ENCODE results near the gene HPN. TPM values are rescaled to one million over a fixed set of nuclear protein-coding genes. Genes with fewer than 3 reads are reported as not detected.

HPN gene
- total and polyA plus RNA-seq, 2 experiments from 2014 or later, result 14.0 to 17.4 TPM

GRCh38 chr19:35038623-35039512 lies 2.7 kb upstream of the HPN start:
- Histone ChIP-seq H3K4me2 (peak overlapping the region; percentile 94), H3K4me1 (ENCODE audit: insufficient read depth) (peaks cover 29% of the 10 kb centered on the region), H3K4me3 (peak overlapping the region; percentile 74), H3F3A (replicated peaks; ENCODE audit: low read depth) (peaks cover 6% of the 10 kb centered on the region; the same call in 1 of the 2 replicates), H3K9me2 (ENCODE audit: insufficient read depth) (no peaks in the 10 kb centered on the region), H3K79me2 (replicated peaks; ENCODE audit: insufficient read depth) (peaks cover 10% of the 10 kb centered on the region; the same call in 1 of the 2 replicates), H2AFZ (peak overlapping the region; percentile 78), H3K27ac (ENCODE audit: low read depth) (no peak overlapping the region), H3K27me3 (ENCODE audit: insufficient read depth) (no peaks in the 10 kb centered on the region), H4K20me1 (replicated peaks; ENCODE audit: insufficient read depth) (no peaks in the 10 kb centered on the region; the same call in 1 of the 2 replicates), H3K36me3 (ENCODE audit: insufficient read depth) (no peaks in the 10 kb centered on the region)
- TF ChIP-seq EZH2phosphoT487 (IDR thresholded peaks at IDR 0.05; ENCODE audit: unreplicated experiment) (no peak), CREB1 (CRISPR knock-in tag; IDR thresholded peaks at IDR 0.05; ENCODE audit: low read depth) (no peak), JUNB (IDR thresholded peaks at IDR 0.05; ENCODE audit: unreplicated experiment) (no peak), ETS1 (IDR thresholded peaks at IDR 0.05) (no peak), ZNF331 (CRISPR knock-in tag; IDR thresholded peaks at IDR 0.05; ENCODE audit: low read depth) (no peak), POLR2AphosphoS5 (IDR thresholded peaks at IDR 0.05; ENCODE audit: low read depth) (no peak), STAT1 (IDR thresholded peaks at IDR 0.05; ENCODE audit: unreplicated experiment) (no peak), CTCF (conservative IDR thresholded peaks at IDR 0.05; ENCODE audit: low read depth in 2 of 2) (no peak), ZNF114 (CRISPR knock-in tag; IDR thresholded peaks at IDR 0.05) (no peak), ZNF462 (CRISPR knock-in tag; IDR thresholded peaks at IDR 0.05) (no peak), EZH2 (IDR thresholded peaks at IDR 0.05; ENCODE audit: low read depth, unreplicated experiment) (no peak), NANOG (IDR thresholded peaks at IDR 0.05; ENCODE audit: borderline replicate concordance) (no peak), REST (IDR thresholded peaks at IDR 0.05; ENCODE audit: unreplicated experiment) (no peak)
- no peak overlapping the region for H3K4me3 Mint-ChIP-seq
- H3K9me3 Mint-ChIP-seq, result no peaks in the 10 kb centered on the region
- peaks cover 6% of the 10 kb centered on the region for H3K27me3 Mint-ChIP-seq (ENCODE audit: insufficient read depth, low read depth, poor library complexity)
- no peak for DNase-seq (ENCODE audit: low spot score)
- H3K27ac Mint-ChIP-seq, result no peak overlapping the region
- no peaks in the 10 kb centered on the region; the same call in 2 of the 3 replicates for H3K36me3 Mint-ChIP-seq (ENCODE audit: low read depth)
- ATAC-seq, result no peak
- peaks cover 30% of the 10 kb centered on the region for H3K4me1 Mint-ChIP-seq

Measured in GM23338 (cell line).